ENCODE results near the gene OR52W1. TPM values are rescaled to one million over a fixed set of nuclear protein-coding genes. Genes with fewer than 3 reads are reported as not detected.

The OR52W1 gene
- polyA plus RNA-seq (2013), result not detected in 2 replicates

GRCh38 chr11:6199174-6199810 lies at the start of gene OR52W1:
TSS of gene OR52W1 (plus strand) at chr11:6199224. CDS start at chr11:6199224, 0 bp downstream.
- no CpG with 5 or more reads among the region's 5 CpGs for WGBS (ENCODE audit: extremely low coverage, insufficient coverage, insufficient read length)
- Histone ChIP-seq H3K18ac (ENCODE audit: low read length) (no peak within 1 kb of the TSS), H2AFZ (ENCODE audit: insufficient read depth, low read length, poor library complexity) (no peak within 1 kb of the TSS), H3K4me2 (ENCODE audit: low read length) (no peak within 1 kb of the TSS), H3K9me3 (ENCODE audit: insufficient read depth, low read depth, low read length) (peaks cover 2% of the 10 kb centered on the region), H3K9ac (ENCODE audit: low read length) (no peak within 1 kb of the TSS), H2BK12ac (ENCODE audit: low read length) (no peak within 1 kb of the TSS), H3K14ac (ENCODE audit: low read length) (no peak within 1 kb of the TSS), H2AK5ac (ENCODE audit: low read length) (no peak within 1 kb of the TSS), H4K8ac (ENCODE audit: low read depth, low read length) (no peak within 1 kb of the TSS), H2BK5ac (ENCODE audit: low read depth, low read length, poor library complexity) (no peak within 1 kb of the TSS), H2BK120ac (ENCODE audit: insufficient read depth, low read length, poor library complexity) (no peak within 1 kb of the TSS), H3K79me1 (ENCODE audit: low read length) (no peaks in the 10 kb centered on the region), H3K4me3 (ENCODE audit: low read depth, low read length) (no peak within 1 kb of the TSS), H3K27me3 (ENCODE audit: insufficient read depth, low read length) (no peaks in the 10 kb centered on the region), H3K36me3 (ENCODE audit: control insufficient read depth in 1 of 2, insufficient read depth in 2 of 2, low read length in 2 of 2) (peaks cover 0 to 2% of the 10 kb centered on the region in 2 experiments), H3K79me2 (ENCODE audit: control insufficient read depth, insufficient read depth, low read length, poor library complexity) (no peaks in the 10 kb centered on the region), H4K91ac (ENCODE audit: low read depth, low read length) (no peak within 1 kb of the TSS), H3K23ac (ENCODE audit: low read length) (no peak within 1 kb of the TSS), H3K4ac (ENCODE audit: low read depth, low read length) (no peak within 1 kb of the TSS), H3K4me1 (ENCODE audit: control insufficient read depth in 1 of 2, insufficient read depth in 2 of 2, low read length in 2 of 2) (peaks cover 0 to 2% of the 10 kb centered on the region in 2 experiments), H4K12ac (ENCODE audit: low read depth, low read length) (no peak within 1 kb of the TSS), H3K27ac (ENCODE audit: low read depth, low read length) (no peak within 1 kb of the TSS)
- DNase-seq, result no peak

- no peak overlapping the region for H2AK5ac ChIP-seq (ENCODE audit: low read length)
- H3K18ac ChIP-seq (ENCODE audit: low read length), result no peak overlapping the region
- no peak overlapping the region for H2AFZ ChIP-seq (ENCODE audit: insufficient read depth, low read length, poor library complexity)
- H2BK5ac ChIP-seq (ENCODE audit: low read depth, low read length, poor library complexity), result no peak overlapping the region
- H3K79me1 ChIP-seq (ENCODE audit: low read length), result no peaks in the 10 kb centered on the region
- H3K4me3 ChIP-seq (ENCODE audit: low read depth, low read length), result no peak overlapping the region
- no peaks in the 10 kb centered on the region for H3K27me3 ChIP-seq (ENCODE audit: insufficient read depth, low read length)
- no CpG with 5 or more reads among the region's 1 CpG for WGBS (ENCODE audit: extremely low coverage, insufficient coverage, insufficient read length)
- no peak overlapping the region for H3K4ac ChIP-seq (ENCODE audit: low read depth, low read length)
- H2BK120ac ChIP-seq (ENCODE audit: insufficient read depth, low read length, poor library complexity), result no peak overlapping the region
- H3K14ac ChIP-seq (ENCODE audit: low read length), result no peak overlapping the region
- H3K79me2 ChIP-seq (ENCODE audit: control insufficient read depth, insufficient read depth, low read length, poor library complexity), result no peaks in the 10 kb centered on the region
- no peak overlapping the region for H4K12ac ChIP-seq (ENCODE audit: low read depth, low read length)
- H3K4me1 ChIP-seq (ENCODE audit: control insufficient read depth in 1 of 2, insufficient read depth in 2 of 2, low read length in 2 of 2), result no peaks in the 10 kb centered on the region
- no peak overlapping the region for H3K27ac ChIP-seq (ENCODE audit: low read depth, low read length)
- no peak overlapping the region for H4K91ac ChIP-seq (ENCODE audit: low read depth, low read length)
- H3K36me3 ChIP-seq (ENCODE audit: control insufficient read depth in 1 of 2, insufficient read depth in 2 of 2, low read length in 2 of 2), result no peaks in the 10 kb centered on the region
- DNase-seq, result no peak
- no peak overlapping the region for H3K23ac ChIP-seq (ENCODE audit: low read length)
- H3K9me3 ChIP-seq (ENCODE audit: insufficient read depth, low read depth, low read length), result no peaks in the 10 kb centered on the region
- no peak overlapping the region for H3K9ac ChIP-seq (ENCODE audit: low read length)
- no peak overlapping the region for H4K8ac ChIP-seq (ENCODE audit: low read depth, low read length)
- no peak overlapping the region for H3K4me2 ChIP-seq (ENCODE audit: low read length)
- H2BK12ac ChIP-seq (ENCODE audit: low read length), result no peak overlapping the region
Observed at GRCh38 chr11:6151117-6151516, 47.9 kb upstream of the OR52W1 start.

- DNase-seq, result peak; percentile 89 to 93
- no CpG with 5 or more reads among the region's 2 CpGs for WGBS (ENCODE audit: extremely low coverage, insufficient coverage, insufficient read length)
- Histone ChIP-seq H4K91ac (ENCODE audit: low read depth, low read length) (no peak overlapping the region), H3K79me1 (ENCODE audit: low read length) (no peaks in the 10 kb centered on the region), H3K9ac (ENCODE audit: low read length) (no peak overlapping the region), H3K4ac (ENCODE audit: low read depth, low read length) (no peak overlapping the region), H4K8ac (ENCODE audit: low read depth, low read length) (no peak overlapping the region), H3K27ac (ENCODE audit: low read depth, low read length) (no peak overlapping the region), H2BK120ac (ENCODE audit: insufficient read depth, low read length, poor library complexity) (no peak overlapping the region), H3K14ac (ENCODE audit: low read length) (no peak overlapping the region), H3K4me1 (ENCODE audit: control insufficient read depth in 1 of 2, insufficient read depth in 2 of 2, low read length in 2 of 2) (no peaks in the 10 kb centered on the region), H2BK5ac (ENCODE audit: low read depth, low read length, poor library complexity) (no peak overlapping the region), H3K23ac (ENCODE audit: low read length) (no peak overlapping the region), H3K4me2 (ENCODE audit: low read length) (no peak overlapping the region), H2AFZ (ENCODE audit: insufficient read depth, low read length, poor library complexity) (no peak overlapping the region), H3K36me3 (ENCODE audit: control insufficient read depth in 1 of 2, insufficient read depth in 2 of 2, low read length in 2 of 2) (no peaks in the 10 kb centered on the region), H3K27me3 (ENCODE audit: insufficient read depth, low read length) (no peaks in the 10 kb centered on the region), H3K79me2 (ENCODE audit: control insufficient read depth, insufficient read depth, low read length, poor library complexity) (no peaks in the 10 kb centered on the region), H2BK12ac (ENCODE audit: low read length) (no peak overlapping the region), H3K9me3 (ENCODE audit: insufficient read depth, low read depth, low read length) (no peaks in the 10 kb centered on the region), H3K18ac (ENCODE audit: low read length) (no peak overlapping the region), H3K4me3 (ENCODE audit: low read depth, low read length) (no peak overlapping the region), H2AK5ac (ENCODE audit: low read length) (no peak overlapping the region), H4K12ac (ENCODE audit: low read depth, low read length) (no peak overlapping the region)
Observed at GRCh38 chr11:6152126-6152525, 46.9 kb upstream of the OR52W1 start.

DNA sequence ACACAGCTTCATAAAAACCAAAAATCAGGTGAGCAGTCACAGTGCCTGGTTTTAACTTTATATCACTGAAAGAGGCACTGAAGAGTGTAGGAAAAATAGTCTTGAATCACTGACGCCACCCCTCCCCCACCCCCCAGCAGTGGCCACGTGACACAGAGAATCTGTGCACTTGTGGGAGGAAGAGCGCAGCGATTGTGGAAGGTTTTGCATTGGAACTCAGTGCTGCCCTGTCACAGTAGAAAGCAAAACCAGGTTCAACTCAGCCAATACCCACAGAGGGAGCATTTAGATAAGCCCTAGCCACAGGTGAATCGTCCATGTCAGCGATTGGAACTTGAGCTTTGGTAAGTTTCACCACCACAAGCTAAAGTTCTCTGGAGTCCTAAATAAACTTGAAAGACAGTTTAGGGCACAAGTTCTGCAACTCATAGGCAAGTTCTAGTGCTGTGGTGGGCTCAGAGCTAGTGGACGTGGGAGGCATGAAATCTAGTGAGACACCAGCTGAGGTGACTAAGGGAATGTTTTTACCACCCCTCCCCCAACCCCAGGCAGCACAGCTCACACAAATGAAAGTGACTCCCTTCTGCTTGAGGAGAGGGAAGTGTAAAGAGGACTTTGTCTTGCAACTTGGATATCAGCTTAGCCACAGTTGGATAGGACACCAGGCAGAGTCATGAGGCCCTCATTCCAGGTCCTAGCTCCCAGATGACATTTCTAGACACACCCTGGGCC lies 42.2 kb upstream of the OR52W1 start:
- WGBS (ENCODE audit: extremely low coverage, insufficient coverage, insufficient read length), result no CpG with 5 or more reads among the region's 7 CpGs

More for the DNA sequence above, 42.2 kb upstream of the OR52W1 start:
- DNase-seq, result no peak
- Histone ChIP-seq H3K9ac (ENCODE audit: low read length) (no peak overlapping the region), H3K14ac (ENCODE audit: low read length) (no peak overlapping the region), H3K18ac (ENCODE audit: low read length) (no peak overlapping the region), H3K4me2 (ENCODE audit: low read length) (no peak overlapping the region), H3K4me1 (ENCODE audit: control insufficient read depth in 1 of 2, insufficient read depth in 2 of 2, low read length in 2 of 2) (no peaks in the 10 kb centered on the region), H3K4ac (ENCODE audit: low read depth, low read length) (no peak overlapping the region), H3K4me3 (ENCODE audit: low read depth, low read length) (no peak overlapping the region), H2AFZ (ENCODE audit: insufficient read depth, low read length, poor library complexity) (no peak overlapping the region), H3K27me3 (ENCODE audit: insufficient read depth, low read length) (no peaks in the 10 kb centered on the region), H3K79me1 (ENCODE audit: low read length) (no peaks in the 10 kb centered on the region), H3K27ac (ENCODE audit: low read depth, low read length) (no peak overlapping the region), H2AK5ac (ENCODE audit: low read length) (no peak overlapping the region), H2BK5ac (ENCODE audit: low read depth, low read length, poor library complexity) (no peak overlapping the region), H3K79me2 (ENCODE audit: control insufficient read depth, insufficient read depth, low read length, poor library complexity) (no peaks in the 10 kb centered on the region), H3K9me3 (ENCODE audit: insufficient read depth, low read depth, low read length) (no peaks in the 10 kb centered on the region), H4K12ac (ENCODE audit: low read depth, low read length) (no peak overlapping the region), H4K91ac (ENCODE audit: low read depth, low read length) (no peak overlapping the region), H3K36me3 (ENCODE audit: control insufficient read depth in 1 of 2, insufficient read depth in 2 of 2, low read length in 2 of 2) (no peaks in the 10 kb centered on the region), H2BK12ac (ENCODE audit: low read length) (no peak overlapping the region), H2BK120ac (ENCODE audit: insufficient read depth, low read length, poor library complexity) (no peak overlapping the region), H4K8ac (ENCODE audit: low read depth, low read length) (no peak overlapping the region), H3K23ac (ENCODE audit: low read length) (no peak overlapping the region)
